Measurements from ENCODE around the gene AGAP1. TPM values are rescaled to one million over a fixed set of nuclear protein-coding genes. Genes with fewer than 3 reads are reported as not detected.

The AGAP1 gene
- total RNA-seq, 4 donors from 2014 or later = 7.2 to 19.6 (median 15.2) TPM

GRCh38 chr2:235518322-235519090, 24.7 kb downstream of the AGAP1 start:
- Histone ChIP-seq H3K4me3 (no peak overlapping the region), H3K27ac (no peak overlapping the region), H3K27me3 (no peaks in the 10 kb centered on the region), H3K9me3 (no peaks in the 10 kb centered on the region), H3K36me3 (no peaks in the 10 kb centered on the region), H3K4me1 (peaks cover 0 to 25% (median 10%) of the 10 kb centered on the region in 3 donors)
- no peak for TF ChIP-seq POLR2A (IDR thresholded peaks at IDR 0.05)
- 46 to 49% methylated on average over 9 to 10 of the region's 11 CpGs for WGBS, 2 donors
- intact Hi-C loops (cut with DNase I) = no loop called here
- no peak for DNase-seq

DNA sequence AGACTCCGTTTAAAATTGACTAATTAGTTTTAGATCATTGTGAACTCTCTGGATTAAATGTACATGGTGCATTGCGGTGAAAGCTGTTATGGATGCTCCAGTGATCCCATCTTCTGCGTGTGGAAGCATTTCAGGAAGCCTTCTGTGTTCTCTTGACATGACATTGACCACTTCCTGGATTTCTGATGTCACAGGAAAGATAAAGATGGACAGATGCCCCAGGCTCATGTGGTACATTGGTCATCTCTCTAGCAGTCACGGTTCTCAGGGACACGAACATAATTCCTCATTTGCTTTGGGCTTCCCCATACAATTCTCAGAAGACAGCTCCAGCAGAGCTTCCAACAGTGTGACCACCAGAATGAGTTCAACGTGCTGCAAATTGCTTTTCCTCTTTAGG, 26.9 kb downstream of the AGAP1 start:
- Histone ChIP-seq H3K4me3 (no peak overlapping the region), H3K27me3 (no peaks in the 10 kb centered on the region), H3K4me1 (peaks cover 0 to 25% (median 10%) of the 10 kb centered on the region in 3 donors), H3K36me3 (no peaks in the 10 kb centered on the region), H3K27ac (no peak overlapping the region), H3K9me3 (no peaks in the 10 kb centered on the region)
- intact Hi-C loops (cut with DNase I) = no loop called here
- DNase-seq = no peak
- TF ChIP-seq, protein P1, sequence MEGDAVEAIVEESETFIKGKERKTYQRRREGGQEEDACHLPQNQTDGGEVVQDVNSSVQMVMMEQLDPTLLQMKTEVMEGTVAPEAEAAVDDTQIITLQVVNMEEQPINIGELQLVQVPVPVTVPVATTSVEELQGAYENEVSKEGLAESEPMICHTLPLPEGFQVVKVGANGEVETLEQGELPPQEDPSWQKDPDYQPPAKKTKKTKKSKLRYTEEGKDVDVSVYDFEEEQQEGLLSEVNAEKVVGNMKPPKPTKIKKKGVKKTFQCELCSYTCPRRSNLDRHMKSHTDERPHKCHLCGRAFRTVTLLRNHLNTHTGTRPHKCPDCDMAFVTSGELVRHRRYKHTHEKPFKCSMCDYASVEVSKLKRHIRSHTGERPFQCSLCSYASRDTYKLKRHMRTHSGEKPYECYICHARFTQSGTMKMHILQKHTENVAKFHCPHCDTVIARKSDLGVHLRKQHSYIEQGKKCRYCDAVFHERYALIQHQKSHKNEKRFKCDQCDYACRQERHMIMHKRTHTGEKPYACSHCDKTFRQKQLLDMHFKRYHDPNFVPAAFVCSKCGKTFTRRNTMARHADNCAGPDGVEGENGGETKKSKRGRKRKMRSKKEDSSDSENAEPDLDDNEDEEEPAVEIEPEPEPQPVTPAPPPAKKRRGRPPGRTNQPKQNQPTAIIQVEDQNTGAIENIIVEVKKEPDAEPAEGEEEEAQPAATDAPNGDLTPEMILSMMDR (IDR thresholded peaks at IDR 0.05) = no peak
- no peak for TF ChIP-seq POLR2A (IDR thresholded peaks at IDR 0.05)
- WGBS, 2 donors = 74 to 92% methylated on average over 6 of the region's 6 CpGs

- intact Hi-C loops (cut with DNase I) = no loop called here
- TF ChIP-seq, protein P1 (IDR thresholded peaks at IDR 0.05) = no peak
- TF ChIP-seq POLR2A (IDR thresholded peaks at IDR 0.05) = no peak
- H3K36me3 ChIP-seq = no peaks in the 10 kb centered on the region
- H3K4me1 ChIP-seq = peaks cover 0 to 25% (median 10%) of the 10 kb centered on the region in 3 donors
- DNase-seq = no peak
- no peak overlapping the region for H3K27ac ChIP-seq
- no peaks in the 10 kb centered on the region for H3K9me3 ChIP-seq
- no peaks in the 10 kb centered on the region for H3K27me3 ChIP-seq
- H3K4me3 ChIP-seq = no peak overlapping the region
- WGBS, 2 donors = 39 to 48% methylated on average over 6 of the region's 6 CpGs
Measured at GRCh38 chr2:235521844-235522243, 28.0 kb downstream of the AGAP1 start.

DNA sequence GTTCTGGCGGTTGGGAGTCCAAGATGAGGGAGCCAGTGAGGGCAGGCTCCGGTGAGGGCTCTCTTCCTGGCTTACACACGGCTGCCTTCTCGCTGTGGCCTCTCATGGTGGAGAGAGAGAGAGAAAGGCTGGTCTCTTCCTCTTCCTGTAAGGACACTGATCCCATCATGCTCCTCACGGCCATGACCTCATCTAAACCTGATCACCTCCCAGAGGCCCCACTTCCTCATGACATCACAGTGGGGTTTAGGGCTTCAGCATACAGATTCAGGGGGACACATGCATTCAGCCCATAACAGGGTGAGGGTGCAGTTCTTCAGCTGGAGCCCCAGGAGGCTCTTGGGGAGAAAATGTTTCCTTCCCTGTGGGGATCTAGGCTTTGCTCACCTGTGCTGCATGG, 29.2 kb downstream of the AGAP1 start:
- H3K27me3 ChIP-seq = no peaks in the 10 kb centered on the region
- H3K27ac ChIP-seq = no peak overlapping the region
- WGBS, 2 donors = 92 to 93% methylated on average over 3 to 5 of the region's 5 CpGs
- no peak for DNase-seq
- peaks cover 0 to 22% (median 7%) of the 10 kb centered on the region in 3 donors for H3K4me1 ChIP-seq
- no peaks in the 10 kb centered on the region for H3K9me3 ChIP-seq
- H3K36me3 ChIP-seq = no peaks in the 10 kb centered on the region
- TF ChIP-seq POLR2A (IDR thresholded peaks at IDR 0.05) = no peak
- TF ChIP-seq, protein P1 (IDR thresholded peaks at IDR 0.05) = no peak
- no peak overlapping the region for H3K4me3 ChIP-seq
- intact Hi-C loops (cut with DNase I) = no loop called here

DNA sequence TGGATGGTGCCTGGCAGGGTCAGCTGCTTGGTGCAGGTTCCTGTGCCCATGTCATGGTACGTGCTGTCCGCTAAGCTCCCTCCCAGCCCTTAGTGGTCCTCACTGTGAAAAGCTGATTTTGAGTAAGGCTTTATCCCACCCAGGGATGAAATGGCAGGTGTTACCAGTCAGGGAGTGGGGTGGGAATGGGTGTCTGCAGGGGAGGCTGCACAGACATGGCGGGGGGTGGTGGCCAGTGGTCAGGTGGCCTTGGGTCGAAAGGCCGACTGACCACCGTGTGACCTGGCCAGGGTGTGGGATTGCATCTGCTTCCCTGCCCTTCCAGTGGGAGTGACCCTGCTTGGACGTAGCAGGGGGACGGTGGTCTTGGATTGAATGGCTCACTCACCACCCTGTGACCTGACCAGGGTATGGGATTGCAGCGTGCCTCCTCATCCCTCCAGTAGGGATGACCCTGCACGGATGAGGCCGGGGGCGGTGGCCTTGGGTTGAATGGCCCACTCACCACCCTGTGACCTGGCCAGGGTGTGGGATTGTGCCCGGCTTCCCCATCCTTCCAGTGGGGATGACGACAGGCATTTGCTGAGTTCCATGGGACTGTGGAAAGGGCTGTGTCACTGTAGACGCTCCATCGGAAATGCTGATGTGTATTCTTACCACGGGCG, 29.8 kb downstream of the AGAP1 start:
- no peaks in the 10 kb centered on the region for H3K9me3 ChIP-seq
- peaks cover 0 to 16% (median 2%) of the 10 kb centered on the region in 3 donors for H3K4me1 ChIP-seq
- no peak overlapping the region for H3K27ac ChIP-seq
- H3K27me3 ChIP-seq = no peaks in the 10 kb centered on the region
- WGBS, 2 donors = 88 to 95% methylated on average over 7 to 11 of the region's 18 CpGs
- H3K36me3 ChIP-seq = no peaks in the 10 kb centered on the region
- DNase-seq = no peak
- TF ChIP-seq POLR2A (IDR thresholded peaks at IDR 0.05) = no peak
- TF ChIP-seq, protein P1 (IDR thresholded peaks at IDR 0.05) = no peak
- no peak overlapping the region for H3K4me3 ChIP-seq
- intact Hi-C loops (cut with DNase I) = no loop called here
